ENCODE results near the gene HTT. TPM values are rescaled to one million over a fixed set of nuclear protein-coding genes. Genes with fewer than 3 reads are reported as not detected.

HTT gene
- total RNA-seq, 1 experiment from 2014 or later, result 18.4 TPM

- no peak overlapping the region for H3K4me2 ChIP-seq (ENCODE audit: low read length)
- no peak overlapping the region for H2AFZ ChIP-seq (ENCODE audit: low read length)
- no peak for DNase-seq
- H3K9ac ChIP-seq (ENCODE audit: low read length), result no peak overlapping the region
- H3K27me3 ChIP-seq (ENCODE audit: low read length), result no peaks in the 10 kb centered on the region
- no TSS peak for BruUV-seq (replicated peaks)
- no peaks in the 10 kb centered on the region for H3K9me2 ChIP-seq (replicated peaks; ENCODE audit: low read length)
- no peaks in the 10 kb centered on the region for H3K9me3 ChIP-seq (ENCODE audit: low read length)
- ATAC-seq, result no peak
- H3F3A ChIP-seq (ENCODE audit: low read length, unreplicated experiment), result no peaks in the 10 kb centered on the region
- no peaks in the 10 kb centered on the region for H4K20me1 ChIP-seq (ENCODE audit: low read length)
- POLR2A ChIA-PET (ENCODE audit: unreplicated experiment), result no interaction called here
- H3K36me3 ChIP-seq (ENCODE audit: low read depth, low read length), result peaks cover 9% of the 10 kb centered on the region
- TF ChIP-seq EZH2 (IDR thresholded peaks at IDR 0.05; ENCODE audit: low read length, unreplicated experiment), result no peak
- no peak for TF ChIP-seq CTCF (conservative IDR thresholded peaks at IDR 0.05; ENCODE audit: low read depth, low read length)
- no peak for TF ChIP-seq EZH2phosphoT487 (IDR thresholded peaks at IDR 0.05; ENCODE audit: borderline replicate concordance, low read length)
- intact Hi-C loops (cut with micrococcal nuclease), result no loop called here
- H3K79me2 ChIP-seq (ENCODE audit: low read length), result no peaks in the 10 kb centered on the region
- no peak overlapping the region for H3K27ac ChIP-seq (ENCODE audit: low read length)
- CTCF ChIA-PET, result no interaction called here
- H3K4me1 ChIP-seq (ENCODE audit: insufficient read depth, low read length), result no peaks in the 10 kb centered on the region
- H3K4me3 ChIP-seq (ENCODE audit: low read length), result no peak overlapping the region
Measured at GRCh38 chr4:3128976-3129375, 54.5 kb downstream of the HTT start.

- H3K27me3 ChIP-seq (ENCODE audit: low read length), result no peaks in the 10 kb centered on the region
- H3F3A ChIP-seq (ENCODE audit: low read length, unreplicated experiment), result no peaks in the 10 kb centered on the region
- CTCF ChIA-PET, result no interaction called here
- no peaks in the 10 kb centered on the region for H4K20me1 ChIP-seq (ENCODE audit: low read length)
- intact Hi-C loops (cut with micrococcal nuclease), result no loop called here
- POLR2A ChIA-PET (ENCODE audit: unreplicated experiment), result interaction anchor here (0.6 kb wide), 1 partner anchor 11 kb away, joined by 3 read pairs; no protein-coding TSS in a partner anchor
- H3K9me3 ChIP-seq (ENCODE audit: low read length), result no peaks in the 10 kb centered on the region
- peaks cover 9% of the 10 kb centered on the region for H3K36me3 ChIP-seq (ENCODE audit: low read depth, low read length)
- no peak overlapping the region for H3K9ac ChIP-seq (ENCODE audit: low read length)
- TF ChIP-seq EZH2phosphoT487 (IDR thresholded peaks at IDR 0.05; ENCODE audit: borderline replicate concordance, low read length) (no peak), EZH2 (IDR thresholded peaks at IDR 0.05; ENCODE audit: low read length, unreplicated experiment) (no peak), CTCF (conservative IDR thresholded peaks at IDR 0.05; ENCODE audit: low read depth, low read length) (no peak)
- DNase-seq (no peak), ATAC-seq (no peak)
- no peaks in the 10 kb centered on the region for H3K4me1 ChIP-seq (ENCODE audit: insufficient read depth, low read length)
- no TSS peak for BruUV-seq (replicated peaks)
- no peak overlapping the region for H2AFZ ChIP-seq (ENCODE audit: low read length)
- no peak overlapping the region for H3K27ac ChIP-seq (ENCODE audit: low read length)
- no peaks in the 10 kb centered on the region for H3K79me2 ChIP-seq (ENCODE audit: low read length)
- H3K4me3 ChIP-seq (ENCODE audit: low read length), result no peak overlapping the region
- H3K9me2 ChIP-seq (replicated peaks; ENCODE audit: low read length), result no peaks in the 10 kb centered on the region
- no peak overlapping the region for H3K4me2 ChIP-seq (ENCODE audit: low read length)
Measured at GRCh38 chr4:3130201-3130600, 55.7 kb downstream of the HTT start.

GRCh38 chr4:3130826-3131225 is 56.3 kb downstream of the HTT start:
- BruUV-seq (replicated peaks), result no TSS peak
- no peaks in the 10 kb centered on the region for H4K20me1 ChIP-seq (ENCODE audit: low read length)
- DNase-seq (no peak), ATAC-seq (no peak)
- intact Hi-C loops (cut with micrococcal nuclease), result no loop called here
- no peaks in the 10 kb centered on the region for H3K9me2 ChIP-seq (replicated peaks; ENCODE audit: low read length)
- H3K9ac ChIP-seq (ENCODE audit: low read length), result no peak overlapping the region
- no peak overlapping the region for H3K4me3 ChIP-seq (ENCODE audit: low read length)
- H3K79me2 ChIP-seq (ENCODE audit: low read length), result no peaks in the 10 kb centered on the region
- H2AFZ ChIP-seq (ENCODE audit: low read length), result no peak overlapping the region
- no peak for TF ChIP-seq EZH2 (IDR thresholded peaks at IDR 0.05; ENCODE audit: low read length, unreplicated experiment)
- no peak for TF ChIP-seq EZH2phosphoT487 (IDR thresholded peaks at IDR 0.05; ENCODE audit: borderline replicate concordance, low read length)
- no peak for TF ChIP-seq CTCF (conservative IDR thresholded peaks at IDR 0.05; ENCODE audit: low read depth, low read length)
- no peaks in the 10 kb centered on the region for H3K27me3 ChIP-seq (ENCODE audit: low read length)
- peaks cover 11% of the 10 kb centered on the region for H3K36me3 ChIP-seq (ENCODE audit: low read depth, low read length)
- H3F3A ChIP-seq (ENCODE audit: low read length, unreplicated experiment), result no peaks in the 10 kb centered on the region
- ChIA-PET POLR2A (ENCODE audit: unreplicated experiment) (no interaction called here), CTCF (no interaction called here)
- no peak overlapping the region for H3K27ac ChIP-seq (ENCODE audit: low read length)
- H3K4me2 ChIP-seq (ENCODE audit: low read length), result no peak overlapping the region
- H3K4me1 ChIP-seq (ENCODE audit: insufficient read depth, low read length), result no peaks in the 10 kb centered on the region
- H3K9me3 ChIP-seq (ENCODE audit: low read length), result no peaks in the 10 kb centered on the region
